ENCODE results near the gene REXO4. TPM values are rescaled to one million over a fixed set of nuclear protein-coding genes. Genes with fewer than 3 reads are reported as not detected.

The REXO4 gene
- total RNA-seq, 4 donors from 2014 or later, result 11.5 to 18.1 (median 15.4) TPM

DNA sequence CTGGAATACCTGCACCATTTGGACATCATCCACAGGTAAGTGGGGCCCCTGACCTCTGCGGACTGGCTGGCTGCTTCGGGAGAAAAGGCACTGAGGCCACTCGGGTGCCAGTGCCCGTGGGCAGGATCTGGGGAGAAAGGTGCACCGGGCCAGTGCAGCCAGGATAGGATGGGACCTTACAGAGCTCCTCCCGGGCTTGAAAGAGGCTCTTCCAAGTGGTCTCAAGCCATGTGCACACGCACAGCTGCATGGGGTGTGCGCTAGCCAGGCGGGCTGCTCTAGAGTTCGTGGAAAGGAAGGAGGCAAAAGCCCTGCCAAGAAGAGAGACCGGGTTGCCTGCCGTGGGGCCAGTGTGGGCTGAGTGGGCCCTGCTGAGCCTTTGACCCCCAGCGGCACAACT lies 28.2 kb downstream of the REXO4 start:
- no peak for DNase-seq (ENCODE audit: low spot score)
- no peak for ATAC-seq (ENCODE audit: low FRiP score)
- no peak for TF ChIP-seq CTCF (IDR thresholded peaks at IDR 0.05)

DNA sequence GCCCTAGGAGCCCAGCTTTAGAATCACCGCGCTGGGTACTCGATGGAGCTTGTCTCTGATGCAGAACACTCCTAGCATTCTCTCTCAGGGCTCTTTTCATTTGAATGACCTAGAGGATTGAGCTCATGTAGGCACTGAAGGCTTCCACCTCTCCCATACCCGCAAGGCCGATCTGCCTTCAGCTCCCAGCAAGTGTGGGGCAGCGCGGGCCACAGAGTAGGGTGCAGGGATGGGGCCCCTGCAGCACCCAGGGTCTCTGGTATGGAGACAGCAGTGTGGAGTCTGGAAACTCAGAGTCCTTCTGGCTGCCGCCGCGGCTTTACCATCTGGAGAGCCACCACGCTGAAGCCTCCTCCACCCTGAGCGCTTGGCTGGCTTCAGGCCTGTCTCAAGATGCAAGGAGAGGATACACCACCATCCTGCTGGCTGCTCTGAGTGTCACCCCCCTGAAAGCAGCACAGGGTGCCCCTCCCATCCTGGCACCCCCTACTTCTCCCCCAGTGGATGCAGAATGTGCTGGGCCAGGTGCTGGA lies 28.7 kb downstream of the REXO4 start:
- DNase-seq (ENCODE audit: low spot score) (no peak), ATAC-seq (ENCODE audit: low FRiP score) (no peak)
- no peak for TF ChIP-seq CTCF (IDR thresholded peaks at IDR 0.05)

DNA sequence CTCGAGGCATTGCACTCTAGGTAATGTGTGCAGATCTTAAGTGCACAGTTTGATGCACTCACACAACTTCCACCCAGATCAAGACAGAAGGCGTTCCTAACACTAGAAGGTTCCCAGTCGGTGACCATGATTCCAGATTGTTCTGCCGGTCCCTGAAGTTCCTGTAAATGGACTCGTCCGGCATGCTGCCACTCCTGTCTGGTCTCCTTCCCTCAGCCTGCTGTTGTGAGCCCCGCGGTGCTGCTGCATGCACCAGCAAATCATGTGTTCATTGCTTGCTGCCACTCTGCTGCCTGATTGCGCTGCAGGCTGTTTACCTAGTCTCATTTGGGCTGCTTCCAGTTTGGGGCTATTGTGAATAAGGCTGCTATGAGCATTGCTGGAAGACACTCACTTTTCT lies 30.1 kb downstream of the REXO4 start:
- TF ChIP-seq CTCF (IDR thresholded peaks at IDR 0.05), result no peak
- ATAC-seq (ENCODE audit: low FRiP score), result no peak
- no peak for DNase-seq (ENCODE audit: low spot score)

- TF ChIP-seq CTCF (IDR thresholded peaks at IDR 0.05), result no peak
- DNase-seq (ENCODE audit: low spot score) (no peak), ATAC-seq (ENCODE audit: low FRiP score) (no peak)
These were observed 31.5 kb downstream of the REXO4 start for GRCh38 chr9:133386338-133386737.

GRCh38 chr9:133385452-133385851 lies 32.4 kb downstream of the REXO4 start:
- no peak for DNase-seq (ENCODE audit: low spot score)
- TF ChIP-seq CTCF (IDR thresholded peaks at IDR 0.05), result no peak
- ATAC-seq (ENCODE audit: low FRiP score), result no peak

- no peak for ATAC-seq (ENCODE audit: low FRiP score)
- no peak for DNase-seq (ENCODE audit: low spot score)
- TF ChIP-seq CTCF (IDR thresholded peaks at IDR 0.05), result no peak
These were observed 33.0 kb downstream of the REXO4 start for GRCh38 chr9:133384736-133385321.

DNA sequence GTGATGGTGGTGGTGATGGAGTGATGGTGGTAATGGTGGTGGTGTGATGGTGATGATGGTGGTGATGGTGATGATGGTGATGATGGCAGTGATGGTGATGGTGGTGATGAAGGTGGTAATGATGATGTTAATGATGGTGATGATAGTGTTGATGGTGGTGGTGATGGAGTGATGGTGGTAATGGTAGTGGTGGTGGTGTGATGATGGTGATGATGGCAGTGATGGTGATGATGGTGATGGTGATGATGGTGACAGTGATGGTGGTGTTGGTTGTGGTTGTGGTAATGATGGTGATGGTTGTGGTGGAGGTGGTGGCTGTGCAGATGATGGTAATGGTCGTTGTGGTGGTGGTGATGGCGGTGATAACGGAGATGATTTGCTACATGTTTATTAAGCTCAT lies 34.4 kb downstream of the REXO4 start:
- no peak for TF ChIP-seq CTCF (IDR thresholded peaks at IDR 0.05)
- no peak for DNase-seq (ENCODE audit: low spot score)
- no peak for ATAC-seq (ENCODE audit: low FRiP score)
